PC-3 (cell line): ENCODE data around the gene NAIF1. TPM values are rescaled to one million over a fixed set of nuclear protein-coding genes. Genes with fewer than 3 reads are reported as not detected.

Experiments used
- ATAC-seq: fragments of 200-7000 bp; cut with Tn5 transposase; 2 replicates; pipeline ENCODE4 v1.9.1; 2020; ENCODE audit warnings: mild to moderate bottlenecking, moderate library complexity
- BruUV-seq: library from RNA; stranded (reverse); fragments of 400-500 nt; replicated peaks from 2 replicates; lab custom pipeline; 2021; lab: Mats Ljungman, UMichigan
- CTCF ChIA-PET: fragments of 300-600 bp; sonication (Branson Sonifier 250); formaldehyde crosslinking; loops from one replicate; lab custom pipeline; 2022; ENCODE audit warnings: antibody characterized with exemption; lab: Charles Lee
- POLR2A ChIA-PET: fragments of 300-600 bp; sonication (Branson Sonifier 250); formaldehyde crosslinking; loops from one replicate; lab custom pipeline; 2022; ENCODE audit warnings: antibody characterized with exemption; ENCODE audit not compliant: unreplicated experiment; lab: Charles Lee
- DNase-seq: peaks from one replicate; pipeline ENCODE4 v3.0.0-alpha.2; 2015
- H2AFZ ChIP-seq: fragments of 300-600 bp; sonication (generic); 2 replicates; pipeline ENCODE4 v1.6.0; 2016; ENCODE audit warnings: antibody characterized with exemption, low read length
- H3F3A ChIP-seq: fragments of 300-600 bp; sonication (generic); one replicate; pipeline ENCODE4 v1.6.0; 2017; ENCODE audit warnings: antibody characterized with exemption, low read length, control low read depth, mild to moderate bottlenecking; ENCODE audit not compliant: unreplicated experiment
- H3K27ac ChIP-seq: fragments of 300-600 bp; sonication (generic); 2 replicates; pipeline ENCODE4 v1.5.1; 2016; ENCODE audit warnings: mild to moderate bottlenecking, low read length
- H3K27me3 ChIP-seq: fragments of 300-600 bp; sonication (generic); 2 replicates; pipeline ENCODE4 v1.6.1; 2016; ENCODE audit warnings: low read length, mixed read lengths
- H3K36me3 ChIP-seq: fragments of 300-600 bp; sonication (generic); 2 replicates; pipeline ENCODE4 v1.6.1; 2016; ENCODE audit warnings: low read depth, mixed run types, low read length, mixed read lengths
- H3K4me1 ChIP-seq: fragments of 300-600 bp; sonication (generic); 2 replicates; pipeline ENCODE4 v1.5.1; 2016; ENCODE audit warnings: low read length; ENCODE audit not compliant: insufficient read depth
- H3K4me2 ChIP-seq: fragments of 300-600 bp; sonication (generic); 2 replicates; pipeline ENCODE4 v1.6.0; 2016; ENCODE audit warnings: low read length
- H3K4me3 ChIP-seq: fragments of 300-600 bp; sonication (generic); 2 replicates; pipeline ENCODE4 v1.5.1; 2016; ENCODE audit warnings: mild to moderate bottlenecking, low read length, mixed read lengths
- H3K79me2 ChIP-seq: fragments of 300-600 bp; sonication (generic); 2 replicates; pipeline ENCODE4 v1.6.1; 2017; ENCODE audit warnings: low read length, mixed read lengths
- H3K9ac ChIP-seq: fragments of 300-600 bp; sonication (generic); 2 replicates; pipeline ENCODE4 v1.6.0; 2016; ENCODE audit warnings: mild to moderate bottlenecking, low read length
- H3K9me2 ChIP-seq: fragments of 300-600 bp; sonication (generic); replicated peaks from 2 replicates; pipeline ENCODE4 v1.6.1; 2016; ENCODE audit warnings: mixed run types, low read length, mixed read lengths
- H3K9me3 ChIP-seq: fragments of 300-600 bp; sonication (generic); 2 replicates; pipeline ENCODE4 v1.6.1; 2016; ENCODE audit warnings: low read length, mixed read lengths
- H4K20me1 ChIP-seq: fragments of 300-600 bp; sonication (generic); 2 replicates; pipeline ENCODE4 v1.6.1; 2016; ENCODE audit warnings: low read length, mixed read lengths
- CTCF ChIP-seq: fragments of 300-600 bp; sonication (generic); conservative IDR thresholded peaks from 2 replicates; pipeline ENCODE4 v1.5.1; 2017; ENCODE audit warnings: antibody characterized with exemption, low read depth, mild to moderate bottlenecking, low read length
- EZH2 ChIP-seq: fragments of 300-600 bp; sonication (generic); IDR thresholded peaks from one replicate; pipeline ENCODE4 v1.6.1; 2017; ENCODE audit warnings: antibody characterized with exemption, mild to moderate bottlenecking, low read length; ENCODE audit not compliant: unreplicated experiment
- EZH2phosphoT487 ChIP-seq: fragments of 300-600 bp; sonication (generic); IDR thresholded peaks from 2 replicates; pipeline ENCODE4 v1.6.1; 2018; ENCODE audit warnings: mild to moderate bottlenecking, antibody characterized with exemption, low read length, borderline replicate concordance
- intact Hi-C: fragments of 100-400 bp; cut with micrococcal nuclease; formaldehyde crosslinking; loops from 2 replicates; pipeline ENCODE4 v1.9.0; 2023
- total RNA-seq: library from RNA; depleted of rRNA; stranded (reverse); fragments of >200 nt; gene quantifications from 2 replicates; pipeline ENCODE4 v1.2.3, GENCODE V29; 2014

Gene NAIF1
- total RNA-seq, 1 experiment from 2014 or later, result 8.4 TPM

DNA sequence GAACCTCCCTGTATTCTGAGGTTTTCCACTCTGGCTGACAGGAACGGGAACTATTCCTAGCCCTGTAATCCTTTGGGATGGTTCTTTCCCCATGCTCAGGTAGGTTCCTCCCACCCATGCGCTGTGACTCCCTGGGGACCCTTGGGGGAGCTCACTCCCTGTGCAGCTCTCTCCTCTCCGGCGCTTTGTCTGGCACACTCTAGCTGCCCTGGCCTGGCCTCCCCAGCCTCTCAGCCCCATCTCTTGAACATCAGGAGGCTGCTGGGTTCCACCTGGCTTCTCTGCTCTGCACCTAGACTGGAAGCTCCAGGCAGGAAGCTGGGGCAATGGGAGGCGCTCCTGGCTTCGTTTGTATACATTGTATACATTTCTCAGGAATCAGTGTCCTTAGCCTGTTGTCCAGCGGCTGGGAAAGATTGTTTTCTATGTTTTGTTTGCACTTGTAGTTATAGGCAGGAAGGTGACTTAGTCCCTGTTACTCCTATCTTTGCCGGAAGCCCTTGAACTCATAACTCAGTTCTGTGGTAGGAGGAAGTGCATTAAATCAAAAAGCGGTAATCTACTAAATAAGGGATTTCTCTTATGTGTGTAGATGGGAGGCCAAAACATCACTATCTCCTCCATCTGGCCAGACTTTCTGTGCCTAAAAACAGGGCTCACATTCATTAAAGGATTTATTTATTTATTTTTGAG, 21.3 kb upstream of the NAIF1 start:
- no peak overlapping the region for H3K9ac ChIP-seq
- peaks cover 2% of the 10 kb centered on the region for H3K4me1 ChIP-seq
- H4K20me1 ChIP-seq, result no peaks in the 10 kb centered on the region
- no TSS peak for BruUV-seq
- H3K9me3 ChIP-seq, result no peaks in the 10 kb centered on the region
- no peaks in the 10 kb centered on the region for H3F3A ChIP-seq
- H2AFZ ChIP-seq, result no peak overlapping the region
- H3K79me2 ChIP-seq, result peaks cover 53% of the 10 kb centered on the region
- no peaks in the 10 kb centered on the region for H3K27me3 ChIP-seq
- no peak overlapping the region for H3K4me2 ChIP-seq
- no peak for TF ChIP-seq CTCF
- TF ChIP-seq EZH2, result no peak
- TF ChIP-seq EZH2phosphoT487, result no peak
- intact Hi-C loops, result no loop called here
- no peaks in the 10 kb centered on the region for H3K9me2 ChIP-seq
- ATAC-seq (no peak), DNase-seq (no peak)
- ChIA-PET CTCF (no interaction called here), POLR2A (interaction anchor here (0.6 kb wide), 1 partner anchor 10 kb away, joined by 3 read pairs; no protein-coding TSS in a partner anchor)
- H3K36me3 ChIP-seq, result no peaks in the 10 kb centered on the region
- H3K27ac ChIP-seq, result no peak overlapping the region
- H3K4me3 ChIP-seq, result no peak overlapping the region

DNA sequence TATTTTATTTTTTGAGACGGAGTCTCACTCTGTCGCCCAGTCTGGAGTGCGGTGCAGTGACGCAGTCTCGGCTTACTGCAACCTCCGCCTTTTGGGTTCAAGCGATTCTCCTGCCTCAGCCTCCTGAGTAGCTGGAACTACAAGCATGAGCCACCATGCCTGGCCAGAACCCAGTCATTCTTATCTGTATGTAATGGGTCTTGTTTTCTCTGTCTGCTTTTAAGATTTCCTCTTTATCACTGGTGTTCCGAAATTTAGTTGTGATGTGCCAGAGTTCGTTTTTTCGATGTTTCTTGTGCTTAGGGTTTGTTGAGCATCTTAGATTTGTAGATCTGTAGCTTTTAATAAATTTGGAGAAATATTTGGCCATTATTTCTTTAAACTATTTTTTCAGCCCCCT, 20.1 kb upstream of the NAIF1 start:
- no peaks in the 10 kb centered on the region for H3K27me3 ChIP-seq
- H3K79me2 ChIP-seq, result peaks cover 45% of the 10 kb centered on the region
- H4K20me1 ChIP-seq, result no peaks in the 10 kb centered on the region
- H2AFZ ChIP-seq, result no peak overlapping the region
- ChIA-PET CTCF (no interaction called here), POLR2A (no interaction called here)
- no peak for TF ChIP-seq EZH2phosphoT487
- no peak for TF ChIP-seq EZH2
- no peak for TF ChIP-seq CTCF
- H3K4me3 ChIP-seq, result no peak overlapping the region
- no peak overlapping the region for H3K27ac ChIP-seq
- no peak for DNase-seq
- no peaks in the 10 kb centered on the region for H3F3A ChIP-seq
- H3K4me2 ChIP-seq, result no peak overlapping the region
- ATAC-seq, result no peak
- H3K4me1 ChIP-seq, result peaks cover 1% of the 10 kb centered on the region
- no peaks in the 10 kb centered on the region for H3K9me2 ChIP-seq
- H3K36me3 ChIP-seq, result no peaks in the 10 kb centered on the region
- H3K9ac ChIP-seq, result no peak overlapping the region
- H3K9me3 ChIP-seq, result no peaks in the 10 kb centered on the region
- BruUV-seq, result no TSS peak
- intact Hi-C loops, result no loop called here

GRCh38 chr9:128085943-128086342, 18.8 kb upstream of the NAIF1 start:
- no peak overlapping the region for H3K4me3 ChIP-seq
- intact Hi-C loops, result no loop called here
- H3K4me2 ChIP-seq, result no peak overlapping the region
- H3K9ac ChIP-seq, result no peak overlapping the region
- peaks cover 37% of the 10 kb centered on the region for H3K79me2 ChIP-seq
- ChIA-PET CTCF (no interaction called here), POLR2A (no interaction called here)
- no TSS peak for BruUV-seq
- H4K20me1 ChIP-seq, result no peaks in the 10 kb centered on the region
- TF ChIP-seq CTCF, result no peak
- no peak for TF ChIP-seq EZH2
- no peak for TF ChIP-seq EZH2phosphoT487
- no peaks in the 10 kb centered on the region for H3K27me3 ChIP-seq
- no peak overlapping the region for H2AFZ ChIP-seq
- H3K9me2 ChIP-seq, result no peaks in the 10 kb centered on the region
- no peak overlapping the region for H3K27ac ChIP-seq
- no peaks in the 10 kb centered on the region for H3K36me3 ChIP-seq
- DNase-seq (no peak), ATAC-seq (no peak)
- no peaks in the 10 kb centered on the region for H3F3A ChIP-seq
- H3K9me3 ChIP-seq, result no peaks in the 10 kb centered on the region
- H3K4me1 ChIP-seq, result peaks cover 9% of the 10 kb centered on the region
